HG03025 (cell line): ENCODE measurements around the gene KPTN.

Source experiments
- ATAC-seq: cut with Tn5 transposase; IDR thresholded peaks from one replicate; pipeline ENCODE4 v1.9.1; 2021; ENCODE audit warnings: mild to moderate bottlenecking, moderate library complexity; ENCODE audit not compliant: unreplicated experiment, low FRiP score

KPTN gene

DNA sequence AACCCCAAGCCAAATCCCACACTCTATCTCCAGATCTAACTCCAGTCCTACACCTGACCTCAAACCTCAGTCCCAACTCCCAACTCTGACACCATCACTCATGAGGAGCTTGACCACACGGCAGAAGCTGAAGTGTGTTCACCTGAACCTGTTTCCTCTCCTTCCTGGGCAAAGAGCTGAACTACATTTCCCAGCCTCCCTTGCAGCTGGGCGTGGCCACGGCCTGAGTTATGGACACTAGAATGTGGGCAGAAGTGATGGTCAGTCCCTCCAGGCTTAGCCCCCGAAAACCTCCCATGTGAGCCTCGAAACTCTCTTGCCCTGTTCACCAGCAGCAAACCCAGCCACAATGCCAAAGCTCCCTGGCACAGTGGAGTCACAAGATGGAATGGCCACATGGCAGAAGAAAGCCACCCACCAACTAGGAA is 45.2 kb downstream of the KPTN start:
- no peak for ATAC-seq

DNA sequence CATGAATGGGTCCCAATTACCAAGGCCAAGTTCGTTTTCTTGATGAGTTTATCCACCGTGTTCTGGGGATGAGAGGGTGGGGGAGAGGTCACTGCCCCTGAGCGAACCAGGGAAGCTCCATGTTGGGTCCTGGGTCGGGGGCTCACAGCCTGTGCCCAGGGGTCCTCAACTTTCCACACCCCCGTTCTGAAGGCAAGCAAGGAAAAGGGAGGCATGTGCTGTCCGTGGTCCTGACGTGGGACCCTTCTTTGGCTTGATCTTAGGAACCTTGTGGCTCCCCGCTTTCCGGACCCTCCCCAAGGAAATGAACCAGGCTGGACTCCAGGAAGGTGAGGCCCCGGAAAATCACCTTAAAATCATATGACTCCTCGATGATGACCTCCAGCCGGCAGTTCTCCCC is 46.5 kb downstream of the KPTN start:
- no peak for ATAC-seq

DNA sequence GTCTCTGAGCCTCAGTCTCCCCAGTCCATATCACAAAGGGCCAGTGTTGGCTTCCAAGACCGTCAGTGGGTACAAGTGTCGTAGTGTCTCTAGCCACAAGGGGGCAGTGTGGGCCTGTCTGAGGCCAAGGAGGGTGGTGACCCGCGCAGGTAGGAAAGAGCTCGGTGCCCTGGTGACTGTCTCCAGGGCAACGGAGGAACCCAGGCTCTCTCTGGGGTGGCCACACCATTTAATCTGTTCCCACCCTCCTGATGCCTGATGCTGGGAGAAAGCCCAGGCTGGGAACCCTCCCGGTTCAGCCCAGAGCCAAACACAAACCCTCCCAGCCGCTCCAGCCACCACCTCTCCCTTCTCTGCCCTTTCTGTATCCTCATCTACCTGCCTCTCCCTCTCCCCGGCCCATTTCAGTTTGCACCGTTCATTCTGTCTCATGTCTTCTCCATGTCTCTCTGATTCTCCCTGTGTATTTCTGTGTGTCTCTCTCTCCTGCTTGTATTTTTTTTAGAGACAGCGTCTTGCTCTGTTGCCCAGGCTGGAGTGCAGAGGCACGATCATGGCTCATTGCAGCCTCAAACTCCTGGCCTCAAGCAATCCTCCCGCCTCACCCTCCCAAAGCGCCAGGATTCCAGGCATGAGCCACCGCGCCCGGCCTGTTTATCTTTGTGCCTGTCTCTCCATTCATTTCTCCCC is 47.2 kb downstream of the KPTN start:
- no peak for ATAC-seq

GRCh38 chr19:47435883-47436417 is 48.1 kb downstream of the KPTN start:
- ATAC-seq, result no peak

GRCh38 chr19:47435196-47435595 is 48.8 kb downstream of the KPTN start:
- no peak for ATAC-seq

GRCh38 chr19:47434088-47434487 is 49.9 kb downstream of the KPTN start:
- no peak for ATAC-seq

GRCh38 chr19:47433121-47433520 is 50.9 kb downstream of the KPTN start:
- ATAC-seq, result no peak

- no peak for ATAC-seq
Observed at GRCh38 chr19:47432499-47432898, 51.5 kb downstream of the KPTN start.

DNA sequence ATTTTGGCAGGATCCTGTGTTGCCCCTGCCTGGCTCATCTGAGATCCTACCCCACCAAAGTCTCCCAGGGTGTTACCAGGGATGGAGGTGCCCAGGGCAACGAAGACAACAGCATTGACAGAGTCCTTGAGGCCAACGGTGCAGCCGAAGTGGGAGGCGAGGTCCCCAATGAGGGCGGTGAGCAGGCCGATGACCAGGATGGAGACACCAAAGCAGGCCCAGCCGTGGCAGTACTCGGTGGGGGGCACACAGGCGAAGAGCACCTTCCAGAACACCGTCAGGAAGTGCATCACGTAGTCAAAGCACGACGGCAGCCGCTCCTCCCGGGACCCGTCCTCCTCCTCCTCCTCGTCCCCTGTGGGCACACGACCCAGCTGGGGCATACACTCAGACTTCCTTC is 51.9 kb downstream of the KPTN start:
- no peak for ATAC-seq

- ATAC-seq, result no peak
Observed at GRCh38 chr19:47430041-47430802, 53.8 kb downstream of the KPTN start.

GRCh38 chr19:47429140-47429793 is 54.8 kb downstream of the KPTN start:
- ATAC-seq, result no peak

DNA sequence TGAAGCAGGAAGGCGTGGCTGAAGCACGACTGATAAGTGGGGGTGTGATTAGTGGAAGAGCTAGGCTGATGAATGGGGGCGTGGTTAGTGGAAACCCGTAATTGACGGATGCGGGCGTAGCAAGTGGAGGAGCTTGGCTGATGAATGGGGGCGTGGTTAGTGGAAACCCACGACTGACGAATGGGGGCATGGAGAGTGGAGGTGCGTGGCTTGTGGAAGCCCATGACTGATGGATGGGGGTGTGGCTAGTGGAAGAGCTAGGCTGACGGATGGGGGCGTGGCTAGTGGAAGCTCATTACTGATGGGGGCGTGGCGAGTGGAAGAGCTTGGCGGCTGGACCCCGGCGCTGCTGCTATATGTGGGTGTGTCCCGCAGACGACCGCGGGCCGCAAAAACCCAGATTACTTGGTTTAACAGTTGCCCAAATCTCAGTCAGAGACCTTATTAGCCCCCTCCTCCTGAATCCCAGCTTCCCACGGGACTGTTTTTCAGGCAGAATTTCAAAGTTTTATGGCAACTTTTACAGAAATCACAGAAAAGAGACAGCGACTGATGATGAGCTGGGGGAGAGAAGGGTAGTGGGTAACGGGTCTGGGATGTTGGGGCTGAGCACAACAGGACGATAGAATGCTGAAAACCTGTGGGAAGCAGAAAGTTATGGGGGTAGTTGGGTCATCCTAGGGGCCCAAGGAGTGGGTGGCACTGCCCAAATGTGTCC is 55.7 kb downstream of the KPTN start:
- no peak for ATAC-seq

GRCh38 chr19:47427241-47428176 is 56.5 kb downstream of the KPTN start:
- ATAC-seq, result no peak
